ENCODE measurements around the gene PKNOX2. TPM values are rescaled to one million over a fixed set of nuclear protein-coding genes. Genes with fewer than 3 reads are reported as not detected.

PKNOX2 gene
- total and polyA plus RNA-seq, 10 of the 15 experiments (the other 5 are each of a cell fraction or from before 2014, with no cell fraction given), result not detected

- H3K79me2 ChIP-seq (ENCODE audit: control insufficient read depth, insufficient read depth, low read length), result no peaks in the 10 kb centered on the region
- no TSS peak for BruUV-seq (replicated peaks)
- H3K4me2 ChIP-seq (ENCODE audit: control insufficient read depth, insufficient read depth), result no peak overlapping the region
- DNase-seq (ENCODE audit: low read depth, low spot score), result no peak
- H4K20me1 ChIP-seq (ENCODE audit: control insufficient read depth, insufficient read depth), result no peaks in the 10 kb centered on the region
- H3K36me3 ChIP-seq (ENCODE audit: control insufficient read depth in 2 of 2, insufficient read depth in 2 of 2, low read length in 1 of 2), result no peaks in the 10 kb centered on the region
- CTCF ChIA-PET, result no interaction called here
- TF ChIP-seq SREBF1 (IDR thresholded peaks at IDR 0.05; ENCODE audit: low read length) (no peak), BACH1 (IDR thresholded peaks at IDR 0.05; ENCODE audit: borderline replicate concordance) (no peak), CHD1 (IDR thresholded peaks at IDR 0.05; ENCODE audit: low read depth, low read length) (no peak), WRNIP1 (IDR thresholded peaks at IDR 0.05; ENCODE audit: borderline replicate concordance, low read depth, low read length) (no peak), CBX3 (IDR thresholded peaks at IDR 0.05; ENCODE audit: borderline replicate concordance, low read depth) (no peak), FOS (IDR thresholded peaks at IDR 0.05; ENCODE audit: borderline replicate concordance, extremely low read depth, insufficient read length) (no peak), DPF2 (IDR thresholded peaks at IDR 0.05) (no peak), RAD51 (IDR thresholded peaks at IDR 0.05) (no peak), ZBTB11 (CRISPR knock-in tag; IDR thresholded peaks at IDR 0.05) (no peak), TCF3 (IDR thresholded peaks at IDR 0.05; ENCODE audit: borderline replicate concordance, insufficient read depth, low read depth, low read length) (no peak), NFYA (IDR thresholded peaks at IDR 0.05; ENCODE audit: borderline replicate concordance, low read depth, low read length) (no peak)
- TF ChIP-seq, protein P1, sequence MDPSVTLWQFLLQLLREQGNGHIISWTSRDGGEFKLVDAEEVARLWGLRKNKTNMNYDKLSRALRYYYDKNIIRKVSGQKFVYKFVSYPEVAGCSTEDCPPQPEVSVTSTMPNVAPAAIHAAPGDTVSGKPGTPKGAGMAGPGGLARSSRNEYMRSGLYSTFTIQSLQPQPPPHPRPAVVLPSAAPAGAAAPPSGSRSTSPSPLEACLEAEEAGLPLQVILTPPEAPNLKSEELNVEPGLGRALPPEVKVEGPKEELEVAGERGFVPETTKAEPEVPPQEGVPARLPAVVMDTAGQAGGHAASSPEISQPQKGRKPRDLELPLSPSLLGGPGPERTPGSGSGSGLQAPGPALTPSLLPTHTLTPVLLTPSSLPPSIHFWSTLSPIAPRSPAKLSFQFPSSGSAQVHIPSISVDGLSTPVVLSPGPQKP (IDR thresholded peaks at IDR 0.05; ENCODE audit: low read depth, low read length), result no peak
- TF ChIP-seq, protein P2, sequence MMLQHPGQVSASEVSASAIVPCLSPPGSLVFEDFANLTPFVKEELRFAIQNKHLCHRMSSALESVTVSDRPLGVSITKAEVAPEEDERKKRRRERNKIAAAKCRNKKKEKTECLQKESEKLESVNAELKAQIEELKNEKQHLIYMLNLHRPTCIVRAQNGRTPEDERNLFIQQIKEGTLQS (IDR thresholded peaks at IDR 0.05; ENCODE audit: borderline replicate concordance, extremely low read depth, low read depth, low read length), result no peak
- TF ChIP-seq, protein P3, sequence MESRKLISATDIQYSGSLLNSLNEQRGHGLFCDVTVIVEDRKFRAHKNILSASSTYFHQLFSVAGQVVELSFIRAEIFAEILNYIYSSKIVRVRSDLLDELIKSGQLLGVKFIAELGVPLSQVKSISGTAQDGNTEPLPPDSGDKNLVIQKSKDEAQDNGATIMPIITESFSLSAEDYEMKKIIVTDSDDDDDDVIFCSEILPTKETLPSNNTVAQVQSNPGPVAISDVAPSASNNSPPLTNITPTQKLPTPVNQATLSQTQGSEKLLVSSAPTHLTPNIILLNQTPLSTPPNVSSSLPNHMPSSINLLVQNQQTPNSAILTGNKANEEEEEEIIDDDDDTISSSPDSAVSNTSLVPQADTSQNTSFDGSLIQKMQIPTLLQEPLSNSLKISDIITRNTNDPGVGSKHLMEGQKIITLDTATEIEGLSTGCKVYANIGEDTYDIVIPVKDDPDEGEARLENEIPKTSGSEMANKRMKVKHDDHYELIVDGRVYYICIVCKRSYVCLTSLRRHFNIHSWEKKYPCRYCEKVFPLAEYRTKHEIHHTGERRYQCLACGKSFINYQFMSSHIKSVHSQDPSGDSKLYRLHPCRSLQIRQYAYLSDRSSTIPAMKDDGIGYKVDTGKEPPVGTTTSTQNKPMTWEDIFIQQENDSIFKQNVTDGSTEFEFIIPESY (IDR thresholded peaks at IDR 0.05), result no peak
- RAD21 ChIA-PET (ENCODE audit: unreplicated experiment), result no interaction called here
- POLR2A ChIA-PET, result interaction anchor here (0.5 kb wide), 1 partner anchor 42 kb away, joined by 3 read pairs; no protein-coding TSS in a partner anchor
- H3K27me3 ChIP-seq (replicated peaks in 1 of 2; ENCODE audit: control insufficient read depth in 2 of 2, insufficient read depth in 2 of 2, low read length in 1 of 2), result peaks cover 15 to 29% of the 10 kb centered on the region in 2 experiments
- no peak overlapping the region for H2AFZ ChIP-seq (ENCODE audit: control insufficient read depth, low read depth, low read length)
- H3K9ac ChIP-seq (ENCODE audit: control insufficient read depth, insufficient read depth, low read length), result no peak overlapping the region
- no peaks in the 10 kb centered on the region for H3K9me3 ChIP-seq (replicated peaks; ENCODE audit: control insufficient read depth, insufficient read depth, low read length)
- intact Hi-C loops (cut with micrococcal nuclease; ENCODE audit: unreplicated experiment) (no loop called here), in situ Hi-C loops (cut with MboI) (no loop called here)
- no peak for ATAC-seq
- 49% methylated on average over 9 of the region's 9 CpGs for WGBS (ENCODE audit: insufficient coverage, insufficient replicate concordance, low lambda C conversion rate, missing lambda C conversion rate)
- no peak overlapping the region for H3K4me3 ChIP-seq
- no peak overlapping the region for H3K27ac ChIP-seq (ENCODE audit: control insufficient read depth, insufficient read depth)
- H3K4me1 ChIP-seq (ENCODE audit: control insufficient read depth, insufficient read depth, low read length), result no peaks in the 10 kb centered on the region; the same call in 1 of the 2 replicates
- no peak for FAIRE-seq
- SMC1A ChIA-PET (ENCODE audit: uncharacterized antibody, unreplicated experiment), result no interaction called here
Observed at GRCh38 chr11:125170001-125170509, 5.5 kb downstream of the PKNOX2 start.

Measured in GM12878 (cell line).